WTC11 (cell line): ENCODE data around the gene FHIT. TPM values are rescaled to one million over a fixed set of nuclear protein-coding genes. Genes with fewer than 3 reads are reported as not detected.

Experiments used
- ATAC-seq: fragments of 200-7000 bp; cut with Tn5 transposase; 2 replicates; pipeline ENCODE4 v1.10.0; 2021; ENCODE audit warnings: mild to moderate bottlenecking, moderate library complexity
- CTCF ChIA-PET: fragments of 300-600 bp; sonication (Branson Sonifier 250); formaldehyde crosslinking; loops from one replicate; lab custom pipeline; 2021; ENCODE audit warnings: antibody characterized with exemption; lab: Charles Lee
- POLR2A ChIA-PET: fragments of 350-600 bp; sonication (Branson Sonifier 250); formaldehyde crosslinking; loops from one replicate; lab custom pipeline; 2021; ENCODE audit warnings: antibody characterized with exemption; lab: Charles Lee
- DNase-seq: peaks from one replicate; pipeline ENCODE4 v3.0.0; 2021; ENCODE audit warnings: low spot score
- H3K27ac Mint-ChIP-seq: 2 replicates; pipeline ENCODE4 v1.8.0; 2021; ENCODE audit warnings: mixed read lengths
- H3K27me3 Mint-ChIP-seq: 2 replicates; pipeline ENCODE4 v1.8.0; 2021; ENCODE audit warnings: low read depth, mild to moderate bottlenecking, moderate library complexity, mixed read lengths
- H3K36me3 Mint-ChIP-seq: 2 replicates; pipeline ENCODE4 v1.8.0; 2021; ENCODE audit warnings: mixed read lengths
- H3K4me1 Mint-ChIP-seq: 2 replicates; pipeline ENCODE4 v1.8.0; 2022; ENCODE audit warnings: mixed read lengths
- H3K4me3 Mint-ChIP-seq: 2 replicates; pipeline ENCODE4 v1.8.0; 2021; ENCODE audit warnings: mild to moderate bottlenecking, moderate library complexity, mixed read lengths
- H3K9me3 Mint-ChIP-seq: 2 replicates; pipeline ENCODE4 v1.8.0; 2021; ENCODE audit warnings: mixed read lengths
- AFF4 ChIP-seq: sonication (generic); formaldehyde crosslinking; IDR thresholded peaks from 2 replicates; pipeline ENCODE4 v1.8.1; 2023; ENCODE audit warnings: mild to moderate bottlenecking, missing genetic modification reagents, borderline replicate concordance
- ATF6 ChIP-seq: sonication (generic); formaldehyde crosslinking; IDR thresholded peaks from 2 replicates; pipeline ENCODE4 v1.8.1; 2023; ENCODE audit warnings: mild to moderate bottlenecking, missing genetic modification reagents
- EMX1 ChIP-seq: fragments of 250-450 bp; sonication (Bioruptor Pico); IDR thresholded peaks from 2 replicates; pipeline ENCODE4 v1.8.0; 2021; ENCODE audit warnings: mild to moderate bottlenecking
- ESRRA ChIP-seq: sonication (generic); formaldehyde crosslinking; IDR thresholded peaks from 2 replicates; pipeline ENCODE4 v1.8.1; 2022; ENCODE audit warnings: mild to moderate bottlenecking, missing genetic modification reagents, borderline replicate concordance
- ETV6 ChIP-seq: sonication (generic); formaldehyde crosslinking; IDR thresholded peaks from 2 replicates; pipeline ENCODE4 v1.8.1; 2022; ENCODE audit warnings: mild to moderate bottlenecking, missing genetic modification reagents
- FOXP1 ChIP-seq: sonication (generic); formaldehyde crosslinking; IDR thresholded peaks from 2 replicates; pipeline ENCODE4 v1.8.0; 2022; ENCODE audit warnings: missing genetic modification reagents, mild to moderate bottlenecking, moderate library complexity, borderline replicate concordance
- HMGA2 ChIP-seq: fragments of 250-450 bp; sonication (Bioruptor Pico); IDR thresholded peaks from 2 replicates; pipeline ENCODE4 v1.4.0; 2021; ENCODE audit warnings: mild to moderate bottlenecking, moderate library complexity
- JAZF1 ChIP-seq: fragments of 250-450 bp; sonication (Bioruptor Pico); IDR thresholded peaks from 2 replicates; pipeline ENCODE4 v1.9.0; 2021; ENCODE audit warnings: moderate library complexity, mild to moderate bottlenecking, inconsistent platforms
- KAT7 ChIP-seq: sonication (generic); formaldehyde crosslinking; IDR thresholded peaks from 2 replicates; pipeline ENCODE4 v1.8.1; 2023; ENCODE audit warnings: missing genetic modification reagents, mild to moderate bottlenecking, borderline replicate concordance
- MXD4 ChIP-seq: fragments of 250-450 bp; sonication (Bioruptor Pico); IDR thresholded peaks from 2 replicates; pipeline ENCODE4 v1.8.0; 2021; ENCODE audit warnings: mild to moderate bottlenecking, moderate library complexity, borderline replicate concordance
- MYBL2 ChIP-seq: sonication (generic); formaldehyde crosslinking; IDR thresholded peaks from 2 replicates; pipeline ENCODE4 v1.8.1; 2023; ENCODE audit warnings: mild to moderate bottlenecking, moderate library complexity, missing genetic modification reagents
- NFATC4 ChIP-seq: fragments of 250-450 bp; sonication (Bioruptor Pico); IDR thresholded peaks from 2 replicates; pipeline ENCODE4 v1.9.0; 2021; ENCODE audit warnings: mild to moderate bottlenecking
- NFYB ChIP-seq: sonication (generic); formaldehyde crosslinking; conservative IDR thresholded peaks from 2 replicates; pipeline ENCODE4 v1.8.0; 2022; ENCODE audit warnings: low read depth, missing genetic modification reagents
- NR3C1 ChIP-seq: sonication (generic); formaldehyde crosslinking; conservative IDR thresholded peaks from 2 replicates; pipeline ENCODE4 v1.8.1; 2023; ENCODE audit warnings: low read depth, mild to moderate bottlenecking, missing genetic modification reagents
- RORB ChIP-seq: fragments of 250-450 bp; sonication (Bioruptor Pico); IDR thresholded peaks from 2 replicates; pipeline ENCODE4 v1.9.0; 2021; ENCODE audit warnings: mild to moderate bottlenecking
- SMAD3 ChIP-seq: sonication (generic); formaldehyde crosslinking; IDR thresholded peaks from 2 replicates; pipeline ENCODE4 v1.8.0; 2022; ENCODE audit warnings: missing genetic modification reagents, mild to moderate bottlenecking, borderline replicate concordance
- TCF7 ChIP-seq: sonication (generic); formaldehyde crosslinking; IDR thresholded peaks from 2 replicates; pipeline ENCODE4 v1.8.0; 2022; ENCODE audit warnings: mild to moderate bottlenecking, low read depth, missing genetic modification reagents, moderate library complexity
- TEAD4 ChIP-seq: sonication (generic); formaldehyde crosslinking; IDR thresholded peaks from 2 replicates; pipeline ENCODE4 v1.8.0; 2022; ENCODE audit warnings: mild to moderate bottlenecking, missing genetic modification reagents
- ZNF317 ChIP-seq: sonication (generic); formaldehyde crosslinking; IDR thresholded peaks from 2 replicates; pipeline ENCODE4 v1.8.1; 2023; ENCODE audit warnings: low read depth, mild to moderate bottlenecking, moderate library complexity, missing genetic modification reagents, borderline replicate concordance
- total RNA-seq: library from RNA; stranded (reverse); gene quantifications from 3 replicates; pipeline ENCODE4 v1.2.3, GENCODE V29; 2021
- TF ChIP-seq, protein P1 (sequence below): fragments of 250-450 bp; sonication (Bioruptor Pico); conservative IDR thresholded peaks from 2 replicates; pipeline ENCODE4 v1.9.0; 2021; ENCODE audit warnings: mild to moderate bottlenecking
- TF ChIP-seq, protein P2 (sequence below): sonication (generic); formaldehyde crosslinking; IDR thresholded peaks from 2 replicates; pipeline ENCODE4 v1.8.1; 2022; ENCODE audit warnings: mild to moderate bottlenecking, missing genetic modification reagents, moderate library complexity, borderline replicate concordance
- TF ChIP-seq, protein P3 (sequence below): sonication (generic); formaldehyde crosslinking; IDR thresholded peaks from 2 replicates; pipeline ENCODE4 v1.8.0; 2023; ENCODE audit warnings: mild to moderate bottlenecking, missing genetic modification reagents
- TF ChIP-seq, protein P4 (sequence below): sonication (generic); formaldehyde crosslinking; IDR thresholded peaks from 2 replicates; pipeline ENCODE4 v1.8.1; 2023; ENCODE audit warnings: mild to moderate bottlenecking, missing genetic modification reagents

Gene FHIT
- total RNA-seq, 1 experiment from 2014 or later: 2.6 TPM

GRCh38 chr3:59753808-59754450 lies 1497.3 kb downstream of the FHIT start:
- Mint-ChIP-seq H3K4me1 (peaks cover 49% of the 10 kb centered on the region), H3K27ac (no peak overlapping the region), H3K36me3 (no peaks in the 10 kb centered on the region), H3K9me3 (no peaks in the 10 kb centered on the region), H3K27me3 (peaks cover 45% of the 10 kb centered on the region)
- POLR2A ChIA-PET: no interaction called here
- TF ChIP-seq KAT7 (CRISPR knock-in tag) (no peak), ZNF317 (CRISPR knock-in tag) (no peak), ATF6 (CRISPR knock-in tag) (no peak), NFYB (CRISPR knock-in tag) (no peak), JAZF1 (CRISPR knock-in tag) (no peak), ESRRA (CRISPR knock-in tag) (no peak), NR3C1 (CRISPR knock-in tag) (no peak), HMGA2 (no peak), RORB (CRISPR knock-in tag) (no peak), NFATC4 (CRISPR knock-in tag) (no peak), TEAD4 (CRISPR knock-in tag) (no peak)
- TF ChIP-seq, protein P1, sequence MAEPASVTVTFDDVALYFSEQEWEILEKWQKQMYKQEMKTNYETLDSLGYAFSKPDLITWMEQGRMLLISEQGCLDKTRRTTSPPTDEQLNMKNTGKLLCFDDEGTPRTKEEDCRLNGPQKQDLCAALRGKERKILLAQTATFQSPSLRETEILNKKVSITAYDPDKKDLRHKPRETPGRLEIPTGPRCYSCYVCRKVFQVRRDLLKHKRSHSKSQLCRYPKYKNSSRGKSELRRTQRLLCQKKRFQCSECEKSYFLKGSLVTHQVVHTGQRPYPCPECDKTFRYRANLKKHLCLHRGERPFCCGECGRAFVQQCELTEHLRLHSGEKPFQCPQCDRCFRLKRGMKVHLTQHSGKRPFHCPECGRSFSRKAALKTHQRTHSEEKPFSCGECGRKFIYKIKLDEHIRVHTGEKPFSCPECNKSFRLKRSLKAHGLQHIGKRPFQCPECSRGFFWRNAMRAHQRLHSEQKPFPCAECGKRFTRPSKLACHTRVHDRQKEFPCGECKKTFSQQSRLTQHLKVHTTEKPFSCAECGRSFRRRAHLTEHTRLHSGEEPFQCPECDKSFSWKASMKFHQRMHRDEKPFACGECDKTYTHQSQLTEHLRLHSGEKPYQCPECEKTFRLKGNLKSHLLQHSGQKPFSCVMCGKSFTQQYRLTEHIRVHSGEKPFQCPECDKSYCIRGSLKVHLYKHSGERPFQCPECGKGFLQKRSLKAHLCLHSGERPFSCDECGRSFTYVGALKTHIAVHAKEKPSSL (CRISPR knock-in tag): no peak
- TF ChIP-seq, protein P2, sequence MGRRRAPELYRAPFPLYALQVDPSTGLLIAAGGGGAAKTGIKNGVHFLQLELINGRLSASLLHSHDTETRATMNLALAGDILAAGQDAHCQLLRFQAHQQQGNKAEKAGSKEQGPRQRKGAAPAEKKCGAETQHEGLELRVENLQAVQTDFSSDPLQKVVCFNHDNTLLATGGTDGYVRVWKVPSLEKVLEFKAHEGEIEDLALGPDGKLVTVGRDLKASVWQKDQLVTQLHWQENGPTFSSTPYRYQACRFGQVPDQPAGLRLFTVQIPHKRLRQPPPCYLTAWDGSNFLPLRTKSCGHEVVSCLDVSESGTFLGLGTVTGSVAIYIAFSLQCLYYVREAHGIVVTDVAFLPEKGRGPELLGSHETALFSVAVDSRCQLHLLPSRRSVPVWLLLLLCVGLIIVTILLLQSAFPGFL (CRISPR knock-in tag): no peak
- TF ChIP-seq, protein P3, sequence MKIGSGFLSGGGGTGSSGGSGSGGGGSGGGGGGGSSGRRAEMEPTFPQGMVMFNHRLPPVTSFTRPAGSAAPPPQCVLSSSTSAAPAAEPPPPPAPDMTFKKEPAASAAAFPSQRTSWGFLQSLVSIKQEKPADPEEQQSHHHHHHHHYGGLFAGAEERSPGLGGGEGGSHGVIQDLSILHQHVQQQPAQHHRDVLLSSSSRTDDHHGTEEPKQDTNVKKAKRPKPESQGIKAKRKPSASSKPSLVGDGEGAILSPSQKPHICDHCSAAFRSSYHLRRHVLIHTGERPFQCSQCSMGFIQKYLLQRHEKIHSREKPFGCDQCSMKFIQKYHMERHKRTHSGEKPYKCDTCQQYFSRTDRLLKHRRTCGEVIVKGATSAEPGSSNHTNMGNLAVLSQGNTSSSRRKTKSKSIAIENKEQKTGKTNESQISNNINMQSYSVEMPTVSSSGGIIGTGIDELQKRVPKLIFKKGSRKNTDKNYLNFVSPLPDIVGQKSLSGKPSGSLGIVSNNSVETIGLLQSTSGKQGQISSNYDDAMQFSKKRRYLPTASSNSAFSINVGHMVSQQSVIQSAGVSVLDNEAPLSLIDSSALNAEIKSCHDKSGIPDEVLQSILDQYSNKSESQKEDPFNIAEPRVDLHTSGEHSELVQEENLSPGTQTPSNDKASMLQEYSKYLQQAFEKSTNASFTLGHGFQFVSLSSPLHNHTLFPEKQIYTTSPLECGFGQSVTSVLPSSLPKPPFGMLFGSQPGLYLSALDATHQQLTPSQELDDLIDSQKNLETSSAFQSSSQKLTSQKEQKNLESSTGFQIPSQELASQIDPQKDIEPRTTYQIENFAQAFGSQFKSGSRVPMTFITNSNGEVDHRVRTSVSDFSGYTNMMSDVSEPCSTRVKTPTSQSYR (CRISPR knock-in tag): no peak
- TF ChIP-seq, protein P4, sequence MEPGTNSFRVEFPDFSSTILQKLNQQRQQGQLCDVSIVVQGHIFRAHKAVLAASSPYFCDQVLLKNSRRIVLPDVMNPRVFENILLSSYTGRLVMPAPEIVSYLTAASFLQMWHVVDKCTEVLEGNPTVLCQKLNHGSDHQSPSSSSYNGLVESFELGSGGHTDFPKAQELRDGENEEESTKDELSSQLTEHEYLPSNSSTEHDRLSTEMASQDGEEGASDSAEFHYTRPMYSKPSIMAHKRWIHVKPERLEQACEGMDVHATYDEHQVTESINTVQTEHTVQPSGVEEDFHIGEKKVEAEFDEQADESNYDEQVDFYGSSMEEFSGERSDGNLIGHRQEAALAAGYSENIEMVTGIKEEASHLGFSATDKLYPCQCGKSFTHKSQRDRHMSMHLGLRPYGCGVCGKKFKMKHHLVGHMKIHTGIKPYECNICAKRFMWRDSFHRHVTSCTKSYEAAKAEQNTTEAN: no peak
- TF ChIP-seq, all 79 proteins: peak for 0
- ATAC-seq: no peak
- CTCF ChIA-PET: no interaction called here
- no peak overlapping the region for H3K4me3 Mint-ChIP-seq
- no peak for DNase-seq

DNA sequence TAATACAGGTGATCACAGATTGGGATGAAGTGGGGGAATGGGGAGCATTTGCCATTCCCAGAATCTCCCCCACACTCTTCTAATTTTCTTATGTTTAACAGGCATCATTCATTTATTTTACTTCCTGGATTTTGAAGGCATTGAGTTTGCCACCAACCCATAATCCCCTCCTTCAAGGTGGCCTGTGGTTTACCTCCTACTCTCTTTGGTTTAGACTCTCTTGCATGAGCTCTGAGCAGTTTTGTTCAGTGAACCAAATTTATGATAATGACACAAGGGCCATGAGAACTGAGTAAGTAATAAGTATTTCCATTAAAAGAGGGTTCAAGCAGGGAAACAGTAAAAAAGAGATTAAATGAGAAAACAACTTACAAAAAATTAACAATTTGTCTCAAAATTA lies 1498.3 kb downstream of the FHIT start:
- no peak for ATAC-seq
- peaks cover 3% of the 10 kb centered on the region; the same call in 1 of the 2 replicates for H3K36me3 Mint-ChIP-seq
- TF ChIP-seq SMAD3 (no peak), EMX1 (CRISPR knock-in tag) (no peak), MXD4 (CRISPR knock-in tag) (no peak), AFF4 (no peak), ETV6 (CRISPR knock-in tag) (no peak), FOXP1 (CRISPR knock-in tag) (no peak), ZNF317 (CRISPR knock-in tag) (no peak), TCF7 (CRISPR knock-in tag) (no peak), MYBL2 (CRISPR knock-in tag) (no peak)

More for the DNA sequence above, 1498.3 kb downstream of the FHIT start:
- peaks cover 49% of the 10 kb centered on the region for H3K4me1 Mint-ChIP-seq
- POLR2A ChIA-PET: no interaction called here
- no peak overlapping the region for H3K4me3 Mint-ChIP-seq
- DNase-seq: no peak
- H3K27me3 Mint-ChIP-seq: peaks cover 54% of the 10 kb centered on the region
- no peaks in the 10 kb centered on the region for H3K9me3 Mint-ChIP-seq
- CTCF ChIA-PET: no interaction called here
- H3K27ac Mint-ChIP-seq: no peak overlapping the region
